ENCODE data around the gene LAMC1. TPM values are rescaled to one million over a fixed set of nuclear protein-coding genes. Genes with fewer than 3 reads are reported as not detected.

Gene LAMC1
- total and polyA plus RNA-seq, 2 donors (not counting 1 experiment from before 2014, with no cell fraction given): 11.5 to 34.0 TPM

DNA sequence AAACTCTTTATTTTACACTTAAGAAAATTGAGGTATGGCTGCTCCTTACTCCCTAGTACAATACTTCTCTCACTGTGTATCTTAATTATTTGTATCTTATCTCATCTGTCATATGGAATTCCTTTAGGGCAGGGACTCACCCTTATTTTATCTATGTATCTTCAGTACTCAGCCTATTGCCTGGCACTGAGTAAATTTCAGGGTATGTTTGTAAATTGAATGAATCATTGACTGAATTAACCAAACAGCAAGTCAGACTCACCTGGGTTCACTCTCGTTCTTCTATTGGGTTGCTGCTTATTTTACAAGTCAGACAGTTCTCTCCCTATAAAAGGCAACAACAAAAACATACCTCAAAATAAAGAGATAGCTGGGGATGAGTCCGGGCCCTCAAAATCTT lies 63.8 kb downstream of the LAMC1 start:
- no peaks in the 10 kb centered on the region for H3K27me3 Mint-ChIP-seq
- Histone ChIP-seq H3K4me2 (replicated peaks; ENCODE audit: low read depth, low read length, poor library complexity, severe bottlenecking) (no peak overlapping the region), H3K9me3 (ENCODE audit: control extremely low read depth in 1 of 3, control insufficient read depth in 2 of 3, insufficient read depth in 1 of 3, low read length in 2 of 3) (no peaks in the 10 kb centered on the region), H4K20me1 (ENCODE audit: control insufficient read depth, insufficient read depth, low read length, poor library complexity, severe bottlenecking) (peaks cover 53% of the 10 kb centered on the region), H3K4me1 (ENCODE audit: control insufficient read depth in 2 of 2, insufficient read depth in 2 of 2, low read length in 2 of 2) (peaks cover 0 to 10% of the 10 kb centered on the region in 2 donors), H3K9ac (ENCODE audit: low read length) (no peak overlapping the region), H3K4me3 (ENCODE audit: control extremely low read depth in 1 of 5, extremely low read depth in 1 of 5, insufficient read depth in 1 of 5, low read depth in 2 of 5, low read length in 4 of 5) (no peak overlapping the region), H3K79me2 (ENCODE audit: control insufficient read depth, insufficient read depth, low read length) (peaks cover 58% of the 10 kb centered on the region), H2AFZ (ENCODE audit: insufficient read depth, low read depth, low read length, poor library complexity, severe bottlenecking) (no peak overlapping the region), H3K27me3 (replicated peaks in 1 of 4; ENCODE audit: control extremely low read depth in 1 of 4, control insufficient read depth in 3 of 4, insufficient read depth in 4 of 4, low read length in 3 of 4) (no peaks in the 10 kb centered on the region), H3K27ac (ENCODE audit: low read length in 2 of 2) (no peak overlapping the region), H3K36me3 (replicated peaks in 1 of 2; ENCODE audit: control extremely low read depth in 1 of 2, control insufficient read depth in 1 of 2, extremely low read depth in 1 of 2, insufficient read depth in 2 of 2, low read length in 1 of 2) (no peaks in the 10 kb centered on the region)
- H3K27ac Mint-ChIP-seq: no peak overlapping the region
- ATAC-seq (ENCODE audit: low read depth) (no peak), DNase-seq (no peak)
- peaks cover 22% of the 10 kb centered on the region for H3K4me1 Mint-ChIP-seq
- H3K9me3 Mint-ChIP-seq (ENCODE audit: insufficient read depth): no peaks in the 10 kb centered on the region
- intact Hi-C loops (cut with micrococcal nuclease): no loop called here
- WGBS (ENCODE audit: insufficient coverage): no CpG with 5 or more reads among the region's 2 CpGs
- ChIA-PET CTCF (no interaction called here), POLR2A (no interaction called here)
- TF ChIP-seq, protein P1, sequence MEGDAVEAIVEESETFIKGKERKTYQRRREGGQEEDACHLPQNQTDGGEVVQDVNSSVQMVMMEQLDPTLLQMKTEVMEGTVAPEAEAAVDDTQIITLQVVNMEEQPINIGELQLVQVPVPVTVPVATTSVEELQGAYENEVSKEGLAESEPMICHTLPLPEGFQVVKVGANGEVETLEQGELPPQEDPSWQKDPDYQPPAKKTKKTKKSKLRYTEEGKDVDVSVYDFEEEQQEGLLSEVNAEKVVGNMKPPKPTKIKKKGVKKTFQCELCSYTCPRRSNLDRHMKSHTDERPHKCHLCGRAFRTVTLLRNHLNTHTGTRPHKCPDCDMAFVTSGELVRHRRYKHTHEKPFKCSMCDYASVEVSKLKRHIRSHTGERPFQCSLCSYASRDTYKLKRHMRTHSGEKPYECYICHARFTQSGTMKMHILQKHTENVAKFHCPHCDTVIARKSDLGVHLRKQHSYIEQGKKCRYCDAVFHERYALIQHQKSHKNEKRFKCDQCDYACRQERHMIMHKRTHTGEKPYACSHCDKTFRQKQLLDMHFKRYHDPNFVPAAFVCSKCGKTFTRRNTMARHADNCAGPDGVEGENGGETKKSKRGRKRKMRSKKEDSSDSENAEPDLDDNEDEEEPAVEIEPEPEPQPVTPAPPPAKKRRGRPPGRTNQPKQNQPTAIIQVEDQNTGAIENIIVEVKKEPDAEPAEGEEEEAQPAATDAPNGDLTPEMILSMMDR (IDR thresholded peaks at IDR 0.05): no peak
- no peak for TF ChIP-seq EZH2 (IDR thresholded peaks at IDR 0.05; ENCODE audit: borderline replicate concordance, insufficient read depth, low read depth, low read length, poor library complexity, severe bottlenecking)
- H3K4me3 Mint-ChIP-seq: no peak overlapping the region

DNA sequence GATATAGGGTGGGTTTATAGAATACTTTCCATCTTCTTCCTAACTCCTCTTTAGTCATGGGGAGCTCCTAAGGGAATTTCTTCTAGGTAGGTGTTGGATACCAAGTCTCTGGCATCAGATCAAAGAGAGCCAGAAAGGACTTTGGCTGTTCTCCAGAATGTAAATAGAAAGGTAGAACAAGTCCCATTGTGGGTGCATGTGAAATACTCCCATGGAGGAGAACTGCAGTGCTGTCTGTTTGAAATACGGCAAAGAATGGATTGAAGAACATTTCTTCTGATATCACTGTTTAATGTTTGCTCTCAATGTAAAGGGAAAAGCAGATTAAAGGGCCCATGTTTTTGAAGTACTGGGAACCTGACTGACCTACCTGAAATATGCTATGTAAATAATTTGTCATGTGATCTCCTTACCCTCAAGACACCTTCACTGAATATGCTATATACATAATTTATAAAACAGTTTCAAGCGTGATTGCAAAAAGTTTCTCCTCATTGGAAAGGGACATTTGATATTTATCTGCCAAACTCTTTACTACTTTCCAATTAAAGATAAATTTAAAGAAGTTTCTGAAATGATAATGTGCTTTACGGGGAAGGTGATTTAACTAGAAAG lies 65.9 kb downstream of the LAMC1 start:
- H3K4me1 Mint-ChIP-seq: peaks cover 23% of the 10 kb centered on the region
- Histone ChIP-seq H3K27ac (ENCODE audit: low read length in 2 of 2) (no peak overlapping the region), H3K4me2 (replicated peaks; ENCODE audit: low read depth, low read length, poor library complexity, severe bottlenecking) (no peak overlapping the region), H3K36me3 (replicated peaks in 1 of 2; ENCODE audit: control extremely low read depth in 1 of 2, control insufficient read depth in 1 of 2, extremely low read depth in 1 of 2, insufficient read depth in 2 of 2, low read length in 1 of 2) (no peaks in the 10 kb centered on the region), H2AFZ (ENCODE audit: insufficient read depth, low read depth, low read length, poor library complexity, severe bottlenecking) (no peak overlapping the region), H3K9me3 (ENCODE audit: control extremely low read depth in 1 of 3, control insufficient read depth in 2 of 3, insufficient read depth in 1 of 3, low read length in 2 of 3) (no peaks in the 10 kb centered on the region), H3K4me3 (ENCODE audit: control extremely low read depth in 1 of 5, extremely low read depth in 1 of 5, insufficient read depth in 1 of 5, low read depth in 2 of 5, low read length in 4 of 5) (no peak overlapping the region), H3K4me1 (ENCODE audit: control insufficient read depth in 2 of 2, insufficient read depth in 2 of 2, low read length in 2 of 2) (peaks cover 0 to 10% of the 10 kb centered on the region in 2 donors), H4K20me1 (ENCODE audit: control insufficient read depth, insufficient read depth, low read length, poor library complexity, severe bottlenecking) (peaks cover 50% of the 10 kb centered on the region), H3K79me2 (ENCODE audit: control insufficient read depth, insufficient read depth, low read length) (peaks cover 58% of the 10 kb centered on the region), H3K9ac (ENCODE audit: low read length) (no peak overlapping the region), H3K27me3 (replicated peaks in 1 of 4; ENCODE audit: control extremely low read depth in 1 of 4, control insufficient read depth in 3 of 4, insufficient read depth in 4 of 4, low read length in 3 of 4) (no peaks in the 10 kb centered on the region)
- ChIA-PET POLR2A (no interaction called here), CTCF (interaction anchor here (0.7 kb wide), 1 partner anchor 8 kb away, joined by 4 read pairs; no protein-coding TSS in a partner anchor)
- 100% methylated on average over 1 of the region's 3 CpGs for WGBS (ENCODE audit: insufficient coverage)
- no peaks in the 10 kb centered on the region for H3K27me3 Mint-ChIP-seq
- no peak for ATAC-seq (ENCODE audit: low read depth)
- TF ChIP-seq, protein P1 (IDR thresholded peaks at IDR 0.05): no peak
- no peak for TF ChIP-seq EZH2 (IDR thresholded peaks at IDR 0.05; ENCODE audit: borderline replicate concordance, insufficient read depth, low read depth, low read length, poor library complexity, severe bottlenecking)
- DNase-seq: no peak
- H3K27ac Mint-ChIP-seq: no peak overlapping the region
- intact Hi-C loops (cut with micrococcal nuclease): no loop called here
- H3K4me3 Mint-ChIP-seq: no peak overlapping the region
- no peaks in the 10 kb centered on the region for H3K9me3 Mint-ChIP-seq (ENCODE audit: insufficient read depth)

All from B cell (primary cell).